Fibroblast of skin of left quadriceps (primary cell): ENCODE measurements around the gene CPXM1.

Experiments used
- DNase-seq, 2 experiments: peaks; one replicate each; pipeline ENCODE4 v3.0.0-alpha.2; 2013; ENCODE audit warnings: low read depth in 2 of 2

Gene CPXM1

DNA sequence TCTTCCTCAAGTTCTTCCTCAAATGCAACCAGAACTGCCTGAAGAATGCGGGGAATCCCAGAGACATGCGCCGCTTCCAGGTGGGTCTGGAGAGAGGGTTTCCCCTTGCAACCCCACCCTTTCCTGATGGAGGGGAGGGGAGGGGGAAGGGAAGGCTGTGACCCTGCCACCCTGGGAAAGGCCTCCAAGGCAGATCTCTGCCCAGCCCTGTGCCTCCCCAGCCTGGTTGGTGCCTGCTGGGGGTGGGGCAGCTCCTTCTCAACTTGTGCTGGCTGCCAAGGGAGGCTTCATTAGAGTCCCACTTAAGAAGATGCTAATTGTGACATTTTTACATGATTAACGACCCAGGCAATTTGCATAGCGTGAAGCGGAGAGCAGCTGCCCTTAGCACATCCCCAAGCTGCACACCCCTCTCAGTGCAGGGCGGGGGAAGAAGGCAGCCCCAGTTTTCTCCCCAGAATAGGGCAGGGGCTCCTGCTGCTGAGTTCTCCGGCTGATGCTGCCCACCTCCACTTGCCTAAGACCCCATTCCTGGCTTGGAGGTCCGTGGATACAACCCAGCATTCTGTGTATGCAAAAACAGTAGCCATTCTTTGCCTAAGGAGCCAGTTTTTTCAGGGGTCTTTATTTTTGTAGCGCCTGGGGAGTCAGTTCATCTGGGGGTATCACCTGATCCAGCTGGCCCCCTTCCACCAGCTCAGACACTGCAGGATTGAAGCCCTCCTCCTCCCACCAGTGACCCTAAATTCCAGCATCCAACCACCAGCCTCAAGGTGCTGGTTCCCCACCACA lies 51.7 kb downstream of the CPXM1 start:
- DNase-seq: no peak

DNA sequence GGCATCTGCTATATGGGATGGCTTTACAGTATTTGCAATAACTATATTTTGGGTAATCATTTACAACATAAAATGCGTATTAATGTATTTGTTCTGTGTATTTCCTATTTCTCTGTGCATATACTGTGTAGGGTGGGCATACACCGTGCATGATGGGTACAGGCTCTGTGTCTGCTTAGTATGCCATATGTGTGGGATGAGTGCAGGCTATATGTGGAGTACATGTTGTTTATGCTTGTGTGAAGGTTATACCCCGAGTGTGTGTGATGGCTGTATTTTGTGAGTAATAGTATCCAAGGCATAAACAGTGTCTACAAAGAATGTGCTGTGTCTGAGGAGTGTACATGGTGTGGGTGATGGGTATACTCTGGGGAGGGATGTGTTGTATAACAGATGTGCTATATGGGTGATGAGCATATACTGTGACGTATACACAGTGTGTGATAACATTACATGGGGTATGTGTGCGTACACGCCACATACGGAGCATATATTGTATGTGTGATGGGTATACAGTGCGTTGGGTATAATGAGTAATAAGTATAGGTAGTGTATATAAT lies 52.7 kb downstream of the CPXM1 start:
- DNase-seq: no peak

DNA sequence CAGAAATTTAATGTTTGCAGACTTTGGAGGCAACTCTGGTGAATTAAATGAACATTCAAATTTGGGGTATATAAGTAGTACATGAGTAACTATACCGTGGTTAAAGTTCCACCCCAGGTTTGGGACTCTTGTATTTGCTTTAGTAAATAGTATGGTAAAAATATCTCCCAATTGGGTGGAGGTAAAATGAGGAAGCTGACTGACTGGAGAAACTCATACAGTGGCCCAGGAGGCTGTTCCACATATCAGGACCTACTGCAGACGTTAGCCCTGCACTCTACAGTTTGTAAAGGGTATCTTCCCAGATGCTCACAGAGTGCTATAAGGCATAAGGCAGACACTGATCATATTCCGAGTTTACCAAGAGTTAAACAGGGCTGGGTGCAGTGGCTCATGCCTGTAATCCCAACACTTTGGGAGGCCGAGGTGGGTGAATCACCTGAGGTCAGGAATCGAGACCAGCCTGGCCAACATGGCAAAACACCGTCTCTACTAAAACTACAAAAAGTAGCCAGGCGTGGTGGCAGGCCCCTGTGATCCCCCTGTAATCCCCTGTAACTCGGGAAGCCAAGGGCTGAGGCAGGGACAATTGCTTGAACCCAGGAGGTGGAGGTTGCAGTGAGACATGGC lies 53.7 kb downstream of the CPXM1 start:
- no peak for DNase-seq

DNA sequence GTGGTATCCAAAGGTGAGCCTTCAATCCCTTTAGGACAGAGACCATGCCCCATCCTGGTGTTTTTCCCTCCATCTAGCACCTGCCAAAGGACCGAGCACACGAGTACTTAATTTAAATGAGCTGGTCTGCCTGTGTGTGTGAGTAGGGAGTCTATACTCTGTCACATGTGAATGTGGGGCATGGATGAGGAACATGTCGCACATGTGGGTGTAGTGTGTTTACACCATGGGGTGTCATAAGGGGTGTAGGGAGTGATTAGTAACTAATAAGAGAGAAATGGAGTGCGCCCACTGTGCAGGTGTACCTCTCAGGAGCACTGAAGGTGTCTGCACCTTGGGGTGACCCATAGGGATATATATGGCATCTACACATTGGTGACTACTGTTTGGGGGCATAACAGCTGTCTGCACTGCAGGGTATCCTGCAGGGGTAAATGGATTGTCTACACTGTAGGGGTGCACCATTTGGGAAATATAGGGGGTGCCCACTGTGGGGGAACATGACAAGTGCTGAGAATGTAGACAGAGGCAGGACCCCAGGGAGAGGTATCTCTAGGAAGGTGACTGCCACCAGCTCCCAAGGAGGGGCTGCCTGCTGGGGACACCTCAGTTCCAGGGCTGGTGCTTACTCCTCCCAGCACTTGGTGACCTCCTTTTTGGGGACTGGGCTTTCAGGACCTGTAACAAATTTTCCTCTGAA lies 54.3 kb downstream of the CPXM1 start:
- DNase-seq: no peak

DNA sequence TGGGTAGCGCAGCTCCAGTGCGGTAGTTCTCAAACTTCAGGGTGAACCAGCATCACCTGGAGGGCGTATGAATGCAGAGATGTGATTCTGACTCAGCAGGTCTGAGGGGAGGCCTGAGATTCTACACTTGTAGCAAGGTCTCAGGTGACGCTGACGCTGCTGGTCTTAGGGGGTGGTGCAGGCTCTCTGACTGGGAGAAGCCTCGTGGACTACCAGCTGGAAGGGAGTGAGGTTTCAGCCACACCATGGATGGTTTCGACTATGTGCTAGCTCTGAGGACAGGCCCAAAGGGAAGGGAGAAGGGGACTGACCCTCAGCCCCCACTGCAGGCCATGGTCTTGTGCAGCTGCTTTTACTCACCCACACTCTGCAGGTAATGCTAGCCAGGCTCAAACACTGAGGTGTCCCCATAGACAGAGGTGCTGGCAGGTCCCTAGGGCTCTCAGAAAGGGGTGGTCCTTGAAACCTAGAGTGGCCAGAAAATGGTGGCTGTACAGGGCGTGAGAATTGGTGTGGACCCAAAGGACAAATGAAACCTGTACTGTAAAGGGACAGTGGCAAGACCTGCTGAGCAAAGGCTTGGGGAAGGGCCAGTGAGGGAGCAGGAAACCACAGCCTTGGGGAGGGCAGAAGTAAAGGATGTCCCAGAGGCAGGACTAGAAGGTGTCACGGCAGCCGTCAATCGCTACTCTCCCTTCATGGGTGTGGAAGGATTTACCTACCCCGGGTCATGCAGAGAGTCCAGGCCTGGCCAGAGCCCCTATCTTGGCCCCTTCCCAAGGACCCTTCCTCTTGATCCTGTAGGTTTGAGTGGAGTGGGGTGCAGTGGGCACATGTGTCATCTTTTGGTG lies 55.1 kb downstream of the CPXM1 start:
- DNase-seq: no peak
